H9 (cell line): ENCODE data around the gene TMIE. TPM values are rescaled to one million over a fixed set of nuclear protein-coding genes. Genes with fewer than 3 reads are reported as not detected.

Experiments
- DNase-seq: peaks from one replicate; pipeline ENCODE4 v3.0.0-alpha.2; 2017
- H2AFZ ChIP-seq: one replicate; pipeline ENCODE4 v1.6.1; 2013; ENCODE audit warnings: mild to moderate bottlenecking, low read length, control low read depth, moderate library complexity
- H2AK5ac ChIP-seq: 2 replicates; pipeline ENCODE4 v1.6.1; 2013; ENCODE audit warnings: low read length, control low read depth, mixed read lengths; ENCODE audit not compliant: insufficient read length
- H2BK120ac ChIP-seq: one replicate; pipeline ENCODE4 v1.6.1; 2013; ENCODE audit warnings: low read depth, mild to moderate bottlenecking, low read length, control low read depth, inconsistent platforms; ENCODE audit not compliant: poor library complexity, severe bottlenecking
- H2BK12ac ChIP-seq: 2 replicates; pipeline ENCODE4 v1.6.1; 2013; ENCODE audit warnings: low read length, control low read depth, mixed read lengths, low read depth; ENCODE audit not compliant: insufficient read length
- H2BK15ac ChIP-seq: 2 replicates; pipeline ENCODE4 v1.6.1; 2013; ENCODE audit warnings: low read depth, low read length, control low read depth
- H2BK20ac ChIP-seq: one replicate; pipeline ENCODE4 v1.6.1; 2013; ENCODE audit warnings: low read depth, mild to moderate bottlenecking, low read length, control low read depth, inconsistent platforms; ENCODE audit not compliant: poor library complexity, severe bottlenecking
- H2BK5ac ChIP-seq: 2 replicates; pipeline ENCODE4 v1.6.1; 2013; ENCODE audit warnings: low read length, control low read depth, mixed read lengths; ENCODE audit not compliant: insufficient read length
- H3K14ac ChIP-seq: 2 replicates; pipeline ENCODE4 v1.6.1; 2013; ENCODE audit warnings: low read length, control low read depth; ENCODE audit not compliant: insufficient read depth
- H3K18ac ChIP-seq: 2 replicates; pipeline ENCODE4 v1.6.1; 2013; ENCODE audit warnings: low read depth, mild to moderate bottlenecking, mixed read lengths, low read length, control low read depth; ENCODE audit not compliant: insufficient read length
- H3K23ac ChIP-seq: 2 replicates; pipeline ENCODE4 v1.6.1; 2013; ENCODE audit warnings: low read length, control low read depth, mixed read lengths, low read depth; ENCODE audit not compliant: insufficient read length
- H3K23me2 ChIP-seq: 2 replicates; pipeline ENCODE4 v1.6.1; 2013; ENCODE audit warnings: low read depth, mild to moderate bottlenecking, mixed read lengths, low read length, control low read depth; ENCODE audit not compliant: insufficient read length, poor library complexity, severe bottlenecking
- H3K27ac ChIP-seq: 2 replicates; pipeline ENCODE4 v1.5.1; 2013; ENCODE audit warnings: low read length, control low read depth, mixed read lengths, low read depth; ENCODE audit not compliant: insufficient read length
- H3K27me3 ChIP-seq: 2 replicates; pipeline ENCODE4 v1.6.1; 2013; ENCODE audit warnings: low read length, control low read depth, inconsistent platforms; ENCODE audit not compliant: insufficient read depth
- H3K4ac ChIP-seq: 2 replicates; pipeline ENCODE4 v1.6.1; 2013; ENCODE audit warnings: low read depth, mild to moderate bottlenecking, control low read depth, inconsistent platforms, low read length, moderate library complexity
- H3K4me1 ChIP-seq: 2 replicates; pipeline ENCODE4 v1.6.1; 2013; ENCODE audit warnings: low read length, control low read depth, inconsistent platforms; ENCODE audit not compliant: insufficient read depth
- H3K4me2 ChIP-seq: 2 replicates; pipeline ENCODE4 v1.6.1; 2013; ENCODE audit warnings: low read length, control low read depth, mixed read lengths; ENCODE audit not compliant: insufficient read length, insufficient read depth
- H3K56ac ChIP-seq: 2 replicates; pipeline ENCODE4 v1.6.1; 2013; ENCODE audit warnings: low read depth, mild to moderate bottlenecking, mixed read lengths, low read length, control low read depth; ENCODE audit not compliant: insufficient read length
- H3K79me1 ChIP-seq: 2 replicates; pipeline ENCODE4 v1.6.1; 2013; ENCODE audit warnings: low read depth, mild to moderate bottlenecking, moderate library complexity, low read length, control low read depth, inconsistent platforms; ENCODE audit not compliant: insufficient read depth, poor library complexity, severe bottlenecking
- H3K79me2 ChIP-seq: 2 replicates; pipeline ENCODE4 v1.6.1; 2013; ENCODE audit warnings: low read length, control low read depth, inconsistent platforms; ENCODE audit not compliant: insufficient read depth
- H3K9ac ChIP-seq: 2 replicates; pipeline ENCODE4 v1.6.1; 2013; ENCODE audit warnings: low read length, control low read depth, mixed read lengths; ENCODE audit not compliant: insufficient read length; ENCODE audit errors: extremely low read depth
- H3K9me3 ChIP-seq: one replicate; pipeline ENCODE4 v1.6.1; 2013; ENCODE audit warnings: low read depth, low read length, inconsistent platforms; ENCODE audit not compliant: control insufficient read depth
- H3T11ph ChIP-seq: one replicate; pipeline ENCODE4 v1.6.1; 2013; ENCODE audit warnings: mild to moderate bottlenecking, low read length, control low read depth, inconsistent platforms
- H4K20me1 ChIP-seq: one replicate; pipeline ENCODE4 v1.6.1; 2013; ENCODE audit not compliant: control insufficient read depth, insufficient read length, insufficient read depth
- H4K5ac ChIP-seq: 2 replicates; pipeline ENCODE4 v1.6.1; 2013; ENCODE audit warnings: low read depth, mild to moderate bottlenecking, mixed read lengths, low read length, control low read depth; ENCODE audit not compliant: insufficient read length
- H4K8ac ChIP-seq: replicated peaks from 2 replicates; pipeline ENCODE4 v1.6.1; 2013; ENCODE audit warnings: low read length, control low read depth, mixed read lengths, low read depth; ENCODE audit not compliant: insufficient read length
- H4K91ac ChIP-seq: 2 replicates; pipeline ENCODE4 v1.6.1; 2013; ENCODE audit warnings: low read depth, mild to moderate bottlenecking, moderate library complexity, mixed read lengths, low read length, control low read depth; ENCODE audit not compliant: insufficient read length
- H3K27ac Mint-ChIP-seq, 3 experiments: 2 replicates in 2 of 3; 3 replicates in 1 of 3; pipeline ENCODE4 v1.8.0; 2020 to 2021; ENCODE audit warnings: mixed read lengths in 3 of 3, mild to moderate bottlenecking in 1 of 3, moderate library complexity in 1 of 3
- H3K27me3 Mint-ChIP-seq: 2 replicates; pipeline ENCODE4 v1.8.0; 2021; ENCODE audit warnings: low read depth, mild to moderate bottlenecking, moderate library complexity, mixed read lengths
- H3K36me3 Mint-ChIP-seq, 3 experiments: 2 replicates in 2 of 3; 3 replicates in 1 of 3; pipeline ENCODE4 v1.8.0; 2020 to 2021; ENCODE audit warnings: low read depth in 3 of 3, mixed read lengths in 3 of 3; ENCODE audit not compliant: insufficient read depth in 1 of 3
- H3K4me1 Mint-ChIP-seq, 2 experiments: 2 replicates each; pipeline ENCODE4 v1.8.0; 2020; ENCODE audit warnings: mixed read lengths in 2 of 2
- H3K4me3 Mint-ChIP-seq, 2 experiments: 2 replicates in 1 of 2; 3 replicates in 1 of 2; pipeline ENCODE4 v1.8.0; 2020 to 2021; ENCODE audit warnings: mild to moderate bottlenecking in 2 of 2, mixed read lengths in 2 of 2, moderate library complexity in 1 of 2
- H3K9me3 Mint-ChIP-seq, 2 experiments: 2 replicates in 1 of 2; 3 replicates in 1 of 2; pipeline ENCODE4 v1.8.0; 2020; ENCODE audit warnings: mild to moderate bottlenecking in 2 of 2, mixed read lengths in 2 of 2, moderate library complexity in 1 of 2
- CTCF ChIP-seq: fragments of 200-600 bp; sonication (generic); conservative IDR thresholded peaks from 3 replicates; pipeline ENCODE4 v1.8.0; 2021; ENCODE audit warnings: antibody characterized with exemption, mild to moderate bottlenecking
- WGBS: extraction: QIAGEN DNeasy Blood & Tissue Kit; methylation state at CpG from one replicate; pipeline ENCODE4 v1.1.7; 2013; ENCODE audit warnings: missing lambda C conversion rate, low lambda C conversion rate, mixed read lengths; ENCODE audit not compliant: insufficient read length; ENCODE audit errors: extremely low coverage; 5-methylcytosine and 5-hydroxymethylcytosine counted together
- total RNA-seq: library from RNA; stranded (reverse); gene quantifications from 2 replicates; pipeline ENCODE4 v1.2.1, GENCODE V29; 2021

TMIE gene
- total RNA-seq, 1 experiment from 2014 or later, result 0.63 TPM

- no peak overlapping the region for H3K4ac ChIP-seq
- H3K4me1 ChIP-seq, result no peaks in the 10 kb centered on the region
- DNase-seq, result peak; percentile 84
- H3K27me3 ChIP-seq, result peaks cover 6% of the 10 kb centered on the region; the same call in 1 of the 2 replicates
- H2AK5ac ChIP-seq, result no peak overlapping the region
- no peaks in the 10 kb centered on the region for H3K9me3 ChIP-seq
- Mint-ChIP-seq H3K27me3 (peaks cover 33% of the 10 kb centered on the region), H3K4me3 (no peak overlapping the region), H3K36me3 (no peaks in the 10 kb centered on the region), H3K9me3 (no peaks in the 10 kb centered on the region), H3K4me1 (peaks cover 20% of the 10 kb centered on the region in 2 experiments), H3K27ac (no peak overlapping the region)
- no peak overlapping the region for H3K14ac ChIP-seq
- H2AFZ ChIP-seq, result no peak overlapping the region
- H3K56ac ChIP-seq, result no peak overlapping the region
- no peak overlapping the region for H4K5ac ChIP-seq
- H3K4me2 ChIP-seq, result no peak overlapping the region
- no peak overlapping the region for H3K9ac ChIP-seq
- no peaks in the 10 kb centered on the region for H3K79me1 ChIP-seq
- H4K20me1 ChIP-seq, result no peaks in the 10 kb centered on the region
- H3K23ac ChIP-seq, result no peak overlapping the region
- H2BK15ac ChIP-seq, result no peak overlapping the region
- H3K18ac ChIP-seq, result no peak overlapping the region
- H2BK5ac ChIP-seq, result no peak overlapping the region
- H3T11ph ChIP-seq, result no peak overlapping the region
- WGBS, result no CpG with 5 or more reads among the region's 4 CpGs
- TF ChIP-seq CTCF, result peak; percentile 99
- no peak overlapping the region for H2BK120ac ChIP-seq
- H4K91ac ChIP-seq, result no peak overlapping the region
- H2BK20ac ChIP-seq, result no peak overlapping the region
- no peaks in the 10 kb centered on the region for H3K79me2 ChIP-seq
- no peak overlapping the region for H4K8ac ChIP-seq
- no peak overlapping the region for H3K27ac ChIP-seq
- H2BK12ac ChIP-seq, result no peak overlapping the region
- H3K23me2 ChIP-seq, result peaks cover 5% of the 10 kb centered on the region
These were observed 3.9 kb downstream of the TMIE start for GRCh38 chr3:46705022-46705530.
